HEK293T (cell line): ENCODE measurements around the gene GMDS.
"Not testable (repeated sequence)": the region's sequence is repeated elsewhere in the genome, so short reads cannot be mapped to it uniquely, and the experiment has no call there.

Experiments
- BHLHE40 ChIP-seq: fragments of 450-650 bp; IDR thresholded peaks from 2 replicates; pipeline ENCODE4 v1.6.1; 2016; ENCODE audit warnings: mild to moderate bottlenecking, moderate library complexity, borderline replicate concordance
- CTBP1 ChIP-seq: fragments of 450-650 bp; IDR thresholded peaks from 2 replicates; pipeline ENCODE4 v1.6.1; 2016; ENCODE audit warnings: borderline replicate concordance
- ELF4 ChIP-seq: fragments of 450-650 bp; IDR thresholded peaks from 2 replicates; pipeline ENCODE4 v1.6.1; 2017; ENCODE audit warnings: antibody characterized with exemption
- FOXA1 ChIP-seq: fragments of 450-650 bp; IDR thresholded peaks from 2 replicates; pipeline ENCODE4 v1.6.1; 2016; ENCODE audit warnings: mild to moderate bottlenecking
- FOXM1 ChIP-seq: fragments of 450-650 bp; IDR thresholded peaks from 2 replicates; pipeline ENCODE4 v1.6.1; 2017; ENCODE audit warnings: mild to moderate bottlenecking, borderline replicate concordance
- L3MBTL2 ChIP-seq: fragments of 450-650 bp; conservative IDR thresholded peaks from 2 replicates; pipeline ENCODE4 v1.6.1; 2016; ENCODE audit warnings: mild to moderate bottlenecking
- SP1 ChIP-seq: fragments of 450-650 bp; IDR thresholded peaks from 2 replicates; pipeline ENCODE4 v1.6.1; 2017
- TARDBP ChIP-seq: fragments of 450-650 bp; IDR thresholded peaks from 2 replicates; pipeline ENCODE4 v1.6.1; 2016
- ZNF384 ChIP-seq: fragments of 450-650 bp; IDR thresholded peaks from 2 replicates; pipeline ENCODE4 v1.6.1; 2016
- TF ChIP-seq, protein P1 (sequence below): fragments of 450-650 bp; IDR thresholded peaks from 2 replicates; pipeline ENCODE4 v1.6.1; 2016

- not testable (repeated sequence) for TF ChIP-seq FOXM1, TARDBP, FOXA1, L3MBTL2, SP1, CTBP1, ELF4, ZNF384, BHLHE40
- TF ChIP-seq, protein P1, sequence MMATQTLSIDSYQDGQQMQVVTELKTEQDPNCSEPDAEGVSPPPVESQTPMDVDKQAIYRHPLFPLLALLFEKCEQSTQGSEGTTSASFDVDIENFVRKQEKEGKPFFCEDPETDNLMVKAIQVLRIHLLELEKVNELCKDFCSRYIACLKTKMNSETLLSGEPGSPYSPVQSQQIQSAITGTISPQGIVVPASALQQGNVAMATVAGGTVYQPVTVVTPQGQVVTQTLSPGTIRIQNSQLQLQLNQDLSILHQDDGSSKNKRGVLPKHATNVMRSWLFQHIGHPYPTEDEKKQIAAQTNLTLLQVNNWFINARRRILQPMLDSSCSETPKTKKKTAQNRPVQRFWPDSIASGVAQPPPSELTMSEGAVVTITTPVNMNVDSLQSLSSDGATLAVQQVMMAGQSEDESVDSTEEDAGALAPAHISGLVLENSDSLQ: not testable (repeated sequence)
Observed at GRCh38 chr6:1691828-1692227, 553.6 kb downstream of the GMDS start.
